Measurements from ENCODE around the gene CERK.

- no peak for TF ChIP-seq POLR2A (IDR thresholded peaks at IDR 0.05)
- TF ChIP-seq CTCF (IDR thresholded peaks at IDR 0.05 in 8 of 11, conservative IDR thresholded peaks at IDR 0.05 in 3 of 11): no peak
These were observed 36.4 kb upstream of the CERK start for GRCh38 chr22:46774253-46774979.

All from spleen (tissue), 7 donors.